HUDEP-2 (cell line): ENCODE measurements around the gene GLRX5.
A peak's percentile ranks its signal among the peaks of the same experiment; 100 is the strongest.

Experiments
- DNase-seq, 76 experiments: peaks; one replicate each; lab custom pipeline; 2025; ENCODE audit not compliant: unreplicated experiment in 76 of 76; lab: John Stamatoyannopoulos, UW

Gene GLRX5

GRCh38 chr14:95515596-95516552 is 19.0 kb upstream of the GLRX5 start:
- DNase-seq: peak in 60 of 76 experiments; percentile 16 to 69 (median 51)

- DNase-seq: peak in 36 of 76 experiments; percentile 14 to 66 (median 37)
Measured at GRCh38 chr14:95516554-95517181, 18.2 kb upstream of the GLRX5 start, which contains the start of gene SYNE3. Gene SYNE3 (minus strand): TSS chr14:95516650. CDS start chr14:95475821, 40,829 bp downstream.

GRCh38 chr14:95518045-95518751 is 16.7 kb upstream of the GLRX5 start:
- peak in 1 of 76 experiments; percentile 8 for DNase-seq

GRCh38 chr14:95519699-95520098 is 15.2 kb upstream of the GLRX5 start:
- DNase-seq: peak in 30 of 76 experiments; percentile 13 to 63 (median 32)

GRCh38 chr14:95520346-95520745 is 14.5 kb upstream of the GLRX5 start:
- DNase-seq: no peak

GRCh38 chr14:95521001-95521400 is 13.8 kb upstream of the GLRX5 start:
- no peak for DNase-seq

- no peak for DNase-seq
Measured at GRCh38 chr14:95522116-95522515, 12.7 kb upstream of the GLRX5 start.

- DNase-seq: no peak
Measured at GRCh38 chr14:95522556-95522955, 12.3 kb upstream of the GLRX5 start.

GRCh38 chr14:95523051-95523814 is 11.6 kb upstream of the GLRX5 start:
- DNase-seq: peak in 60 of 76 experiments; percentile 23 to 86 (median 50)

- peak in 74 of 76 experiments; percentile 16 to 93 (median 80) for DNase-seq
Measured at GRCh38 chr14:95523815-95524448, 10.9 kb upstream of the GLRX5 start.

- peak in 1 of 76 experiments; percentile 17 for DNase-seq
Measured at GRCh38 chr14:95524706-95525512, 9.9 kb upstream of the GLRX5 start.

GRCh38 chr14:95525999-95526398 is 8.9 kb upstream of the GLRX5 start:
- DNase-seq: no peak

- DNase-seq: no peak
Measured at GRCh38 chr14:95526483-95527386, 8.1 kb upstream of the GLRX5 start.

- peak in 34 of 76 experiments; percentile 13 to 66 (median 34) for DNase-seq
Measured at GRCh38 chr14:95527387-95528002, 7.4 kb upstream of the GLRX5 start.

GRCh38 chr14:95529216-95529615 is 5.6 kb upstream of the GLRX5 start:
- no peak for DNase-seq

GRCh38 chr14:95530473-95531276 is 4.2 kb upstream of the GLRX5 start:
- peak in 6 of 76 experiments; percentile 12 to 27 (median 22) for DNase-seq
